ENCODE data around the gene SPDYE2B. TPM values are rescaled to one million over a fixed set of nuclear protein-coding genes. Genes with fewer than 3 reads are reported as not detected.
A peak's percentile ranks its signal among the peaks of the same experiment; 100 is the strongest.
"Not testable (repeated sequence)": the region's sequence is repeated elsewhere in the genome, so short reads cannot be mapped to it uniquely, and the experiment has no call there.

SPDYE2B gene
- total and polyA plus RNA-seq, 9 of the 15 experiments (the other 6 are each of a cell fraction or from before 2014, with no cell fraction given) = not detected

GRCh38 chr7:102698962-102699750 lies 49.0 kb downstream of the SPDYE2B start:
- H3K27me3 ChIP-seq (ENCODE audit: control insufficient read depth in 2 of 2, insufficient read depth in 2 of 2, low read length in 2 of 2); H3K4me3 ChIP-seq; H3K36me3 ChIP-seq (ENCODE audit: control insufficient read depth, insufficient read depth, low read length); BruUV-seq (replicated peaks); CTCF ChIA-PET (ENCODE audit: low intra/inter-chr PET ratio); POLR2A ChIA-PET; H3K9me3 ChIP-seq (replicated peaks; ENCODE audit: control insufficient read depth, insufficient read depth, low read depth, low read length); H3K4me1 ChIP-seq (replicated peaks in 1 of 2; ENCODE audit: control insufficient read depth in 2 of 2, insufficient read depth in 2 of 2, low read length in 2 of 2); H4K20me1 ChIP-seq (replicated peaks; ENCODE audit: control insufficient read depth, insufficient read depth, low read length); in situ Hi-C loops (cut with MboI); H3K79me2 ChIP-seq (ENCODE audit: control insufficient read depth, insufficient read depth, low read length); intact Hi-C loops (cut with micrococcal nuclease); H3K9me1 ChIP-seq (ENCODE audit: control insufficient read depth, insufficient read depth, low read length); TF ChIP-seq JUND (IDR thresholded peaks at IDR 0.05; ENCODE audit: borderline replicate concordance, low read depth, low read length); TEAD4 (CRISPR knock-in tag; IDR thresholded peaks at IDR 0.05; ENCODE audit: borderline replicate concordance): not testable (repeated sequence)
- FAIRE-seq (peak; percentile 71), DNase-seq (ENCODE audit: extremely low read depth in 1 of 4, low spot score in 3 of 4) (peak; percentile 4 to 73 (median 27)), ATAC-seq (peak; percentile 84)
- Histone ChIP-seq H3K27ac (ENCODE audit: extremely low read depth, low read depth, low read length) (peak overlapping the region; percentile 49; the same call in 2 of the 3 replicates), H3K9ac (ENCODE audit: insufficient read depth in 1 of 2, low read depth in 2 of 2, low read length in 2 of 2) (peak overlapping the region; percentile 40 to 61; a peak in 3 of 4 replicates), H2AFZ (ENCODE audit: low read depth, low read length) (peak overlapping the region; percentile 61), H3K4me2 (ENCODE audit: insufficient read depth, low read length) (peak overlapping the region; percentile 68)
- 7% methylated on average over 9 of the region's 9 CpGs for WGBS (ENCODE audit: insufficient coverage, low coverage, missing lambda C conversion rate)
- TF ChIP-seq HMBOX1 (IDR thresholded peaks at IDR 0.05) = peak; percentile 89
- peak; percentile 45 for TF ChIP-seq CBFA2T2 (conservative IDR thresholded peaks at IDR 0.05)
- TF ChIP-seq MBD2 (IDR thresholded peaks at IDR 0.05; ENCODE audit: borderline replicate concordance, low read depth) = peak; percentile 27; the same call in 1 of the 2 replicates
- TF ChIP-seq MEF2A (IDR thresholded peaks at IDR 0.05; ENCODE audit: control insufficient read depth, low read depth, low read length) = peak; percentile 39; the same call in 1 of the 2 replicates
- TF ChIP-seq NFIC (IDR thresholded peaks at IDR 0.05) = 0 out of 2 replicates have a peak, but pooled peaks have one; percentile 15
- TF ChIP-seq JUND (tag; IDR thresholded peaks at IDR 0.05; ENCODE audit: borderline replicate concordance, low read depth, low read length) = 0 out of 3 replicates have a peak, but pooled peaks have one; percentile 13
- TF ChIP-seq SOX6 (IDR thresholded peaks at IDR 0.05) = peak; percentile 38
- peak; percentile 29; the same call in 1 of the 2 replicates for TF ChIP-seq KLF16 (IDR thresholded peaks at IDR 0.05)
- TF ChIP-seq LEF1 (IDR thresholded peaks at IDR 0.05) = 0 out of 2 replicates have a peak, but pooled peaks have one; percentile 21
- TF ChIP-seq TEAD4 (IDR thresholded peaks at IDR 0.05; ENCODE audit: low read length) = peak; percentile 77
- TF ChIP-seq ZEB2 (IDR thresholded peaks at IDR 0.05) = peak; percentile 76
- 0 out of 4 replicates have a peak, but pooled peaks have one; percentile 41 to 44 for TF ChIP-seq FOXK2 (conservative IDR thresholded peaks at IDR 0.05 in 1 of 2, IDR thresholded peaks at IDR 0.05 in 1 of 2; ENCODE audit: low read depth in 2 of 2)
- peak; percentile 71 for TF ChIP-seq CBFA2T3 (IDR thresholded peaks at IDR 0.05)
- TF ChIP-seq SMARCE1 (IDR thresholded peaks at IDR 0.05) = peak; percentile 37; the same call in 1 of the 2 replicates
- TF ChIP-seq CREB1 (IDR thresholded peaks at IDR 0.05) = peak; percentile 41; the same call in 1 of the 2 replicates
- 0 out of 2 replicates have a peak, but pooled peaks have one; percentile 20 for TF ChIP-seq CREB1 (CRISPR knock-in tag; IDR thresholded peaks at IDR 0.05)
- TF ChIP-seq TAL1 (IDR thresholded peaks at IDR 0.05) = peak; percentile 74
- TF ChIP-seq CREM (IDR thresholded peaks at IDR 0.05; ENCODE audit: low read depth) = peak; percentile 41; the same call in 1 of the 2 replicates
- peak; percentile 52; the same call in 1 of the 2 replicates for TF ChIP-seq PKNOX1 (IDR thresholded peaks at IDR 0.05)
- TF ChIP-seq ARID1B (IDR thresholded peaks at IDR 0.05) = peak; percentile 83
- peak; percentile 22; the same call in 1 of the 2 replicates for TF ChIP-seq TFAP4 (CRISPR knock-in tag; IDR thresholded peaks at IDR 0.05; ENCODE audit: borderline replicate concordance)
